Measurements from ENCODE around the gene PROK1.

DNA sequence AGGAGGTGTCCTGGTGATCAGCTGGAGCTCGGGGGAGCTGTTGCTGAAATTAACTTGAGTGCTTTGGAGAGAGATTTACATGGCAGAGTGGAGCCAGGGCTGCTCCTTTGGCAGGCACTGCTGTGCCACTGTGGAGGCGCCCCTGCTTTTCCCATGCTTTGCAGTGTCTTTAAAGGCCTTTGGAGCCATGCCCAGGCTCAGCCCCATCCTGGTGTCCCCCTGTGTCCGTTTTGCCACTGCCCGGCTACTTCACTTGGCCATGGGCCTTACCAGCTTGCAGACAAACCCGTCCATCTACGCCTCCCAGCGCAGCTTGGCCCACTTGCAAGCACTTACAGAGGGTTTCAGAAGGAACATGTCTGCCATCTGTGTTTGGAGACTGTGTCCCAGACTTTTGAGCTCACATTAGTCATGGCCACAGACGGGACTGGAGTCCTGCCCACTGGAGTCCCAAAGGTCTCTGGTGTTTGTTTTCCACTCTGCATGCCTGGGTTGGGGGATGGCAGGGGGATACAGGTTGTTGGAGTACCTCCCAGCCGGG, 25.3 kb upstream of the PROK1 start:
- no peak for TF ChIP-seq NRF1 (IDR thresholded peaks at IDR 0.05; ENCODE audit: low read depth, low read length)
- no peak for TF ChIP-seq RAD21 (IDR thresholded peaks at IDR 0.05; ENCODE audit: low read length)
- TF ChIP-seq, protein P1, sequence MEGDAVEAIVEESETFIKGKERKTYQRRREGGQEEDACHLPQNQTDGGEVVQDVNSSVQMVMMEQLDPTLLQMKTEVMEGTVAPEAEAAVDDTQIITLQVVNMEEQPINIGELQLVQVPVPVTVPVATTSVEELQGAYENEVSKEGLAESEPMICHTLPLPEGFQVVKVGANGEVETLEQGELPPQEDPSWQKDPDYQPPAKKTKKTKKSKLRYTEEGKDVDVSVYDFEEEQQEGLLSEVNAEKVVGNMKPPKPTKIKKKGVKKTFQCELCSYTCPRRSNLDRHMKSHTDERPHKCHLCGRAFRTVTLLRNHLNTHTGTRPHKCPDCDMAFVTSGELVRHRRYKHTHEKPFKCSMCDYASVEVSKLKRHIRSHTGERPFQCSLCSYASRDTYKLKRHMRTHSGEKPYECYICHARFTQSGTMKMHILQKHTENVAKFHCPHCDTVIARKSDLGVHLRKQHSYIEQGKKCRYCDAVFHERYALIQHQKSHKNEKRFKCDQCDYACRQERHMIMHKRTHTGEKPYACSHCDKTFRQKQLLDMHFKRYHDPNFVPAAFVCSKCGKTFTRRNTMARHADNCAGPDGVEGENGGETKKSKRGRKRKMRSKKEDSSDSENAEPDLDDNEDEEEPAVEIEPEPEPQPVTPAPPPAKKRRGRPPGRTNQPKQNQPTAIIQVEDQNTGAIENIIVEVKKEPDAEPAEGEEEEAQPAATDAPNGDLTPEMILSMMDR (IDR thresholded peaks at IDR 0.05): no peak
- no peak for TF ChIP-seq YY1 (IDR thresholded peaks at IDR 0.05; ENCODE audit: low read depth)
- no peak for TF ChIP-seq FOXM1 (IDR thresholded peaks at IDR 0.05; ENCODE audit: low read depth)
